Endometrium (tissue), 2 donors: Measurements from ENCODE around the gene RHBDD1.

Source experiments
- FAIRE-seq: peaks from 2 replicates; lab custom pipeline; 2012; peaks lifted over from hg19 to GRCh38; lab: Jason Lieb, UNC
- donor health status: control.
- donor health status: control.

RHBDD1 gene

GRCh38 chr2:226916669-226917068 is 80.8 kb downstream of the RHBDD1 start:
- no peak for FAIRE-seq

DNA sequence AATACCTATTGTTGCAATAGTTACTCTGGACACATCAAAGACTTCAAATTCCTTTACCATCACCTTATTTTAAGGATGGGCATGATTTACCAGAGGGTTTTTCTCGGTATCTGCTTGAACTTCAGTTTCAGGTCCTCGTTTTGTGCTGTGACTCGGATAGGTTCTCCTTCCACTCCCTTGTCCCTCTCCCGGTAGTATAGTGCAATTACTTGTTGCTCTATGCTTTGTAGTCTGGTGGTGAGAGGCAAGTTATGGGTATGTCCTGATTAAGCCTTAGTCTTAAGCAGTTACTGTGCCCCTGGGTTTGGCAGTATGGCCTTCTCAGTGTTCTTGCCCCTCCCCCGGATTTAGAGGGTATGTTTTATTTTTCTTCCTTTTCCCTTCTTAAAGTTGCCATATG is 96.6 kb downstream of the RHBDD1 start:
- no peak for FAIRE-seq

DNA sequence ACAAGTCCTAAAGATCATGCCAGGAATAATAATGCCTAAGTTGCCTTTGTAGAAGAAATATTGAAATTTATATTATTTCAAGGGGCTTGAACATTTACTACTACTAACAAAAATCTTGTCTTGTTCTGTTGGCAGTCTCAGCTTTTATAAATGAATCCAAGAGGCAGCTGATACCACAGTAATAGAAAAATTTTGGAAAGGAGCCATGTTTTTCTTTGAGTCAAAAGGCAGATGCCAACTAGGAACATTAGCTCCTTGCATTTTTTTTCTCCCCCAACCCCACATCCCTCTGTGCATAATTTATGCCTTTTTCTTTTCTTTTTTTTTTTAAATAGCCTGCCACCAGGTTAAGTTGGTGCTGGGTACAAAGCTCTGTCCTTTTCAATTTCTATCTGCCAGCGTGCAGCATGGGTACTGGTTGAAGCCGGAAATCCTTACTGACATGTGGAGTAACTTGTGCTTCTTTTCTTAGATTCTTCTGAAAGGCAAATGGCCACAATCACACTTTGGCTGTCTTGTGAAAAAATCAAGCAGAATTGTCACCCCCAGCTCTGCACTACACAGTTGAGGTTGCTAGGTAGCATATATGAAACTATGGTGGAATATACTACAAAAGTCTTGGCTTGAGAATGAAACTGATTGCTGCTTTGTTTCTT is 98.8 kb downstream of the RHBDD1 start:
- FAIRE-seq, result no peak

DNA sequence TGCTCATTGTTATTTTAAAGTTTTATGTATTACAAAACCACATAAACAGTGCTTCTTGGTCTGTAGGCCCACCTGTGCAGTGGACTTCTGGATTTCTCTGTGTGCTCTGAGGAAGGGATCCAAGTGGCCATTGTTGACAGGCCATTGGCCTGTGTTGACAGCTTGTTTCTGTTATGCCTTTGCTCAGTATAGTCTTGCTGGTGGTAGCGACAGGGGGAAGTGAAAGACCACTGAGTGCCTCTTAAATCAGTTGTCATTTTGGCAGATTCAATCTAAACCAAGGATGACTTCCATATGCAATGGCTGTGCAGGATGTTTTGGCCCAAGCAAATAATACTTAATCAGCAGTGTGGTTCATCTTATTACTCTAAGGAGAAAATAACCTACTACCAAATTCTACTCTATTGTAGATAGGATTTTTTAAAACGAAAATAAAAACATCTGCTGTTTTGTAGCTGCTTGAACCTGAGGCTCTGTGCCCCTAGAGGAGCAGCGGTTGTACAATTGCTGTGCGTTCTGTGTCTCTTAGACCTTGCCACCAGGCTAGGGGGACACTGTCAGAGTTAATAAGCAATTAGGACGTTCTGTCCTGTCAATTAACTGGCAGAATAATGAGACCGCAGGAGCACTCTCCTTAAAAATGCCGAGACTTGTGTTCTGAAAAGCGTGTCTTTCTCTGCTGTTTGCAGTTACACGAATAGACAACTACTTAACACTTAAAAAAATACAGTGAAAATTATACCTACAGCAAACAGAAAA is 108.2 kb downstream of the RHBDD1 start:
- no peak for FAIRE-seq

- FAIRE-seq, result no peak
These were observed 117.4 kb downstream of the RHBDD1 start for GRCh38 chr2:226953206-226953605.

DNA sequence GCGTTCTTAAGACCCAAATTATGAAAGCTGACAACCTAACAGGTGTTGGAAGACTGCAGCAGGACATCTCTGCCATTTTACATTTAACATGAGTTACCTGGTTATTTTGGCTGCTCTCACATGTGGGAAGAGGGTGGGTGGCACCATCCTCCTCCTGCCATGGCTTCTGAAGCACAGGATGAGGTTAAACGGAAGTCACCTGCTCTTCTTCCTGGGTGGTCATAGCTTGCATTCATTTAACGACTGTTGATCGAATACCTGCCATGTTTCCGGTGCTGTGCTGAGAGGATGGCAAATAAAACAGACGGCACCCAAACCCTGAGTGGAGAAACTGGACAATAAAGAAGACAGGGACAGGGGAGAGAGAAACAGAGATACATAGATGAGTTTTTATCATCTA is 118.0 kb downstream of the RHBDD1 start:
- FAIRE-seq, result no peak

GRCh38 chr2:226956659-226957058 is 120.8 kb downstream of the RHBDD1 start:
- FAIRE-seq, result no peak

DNA sequence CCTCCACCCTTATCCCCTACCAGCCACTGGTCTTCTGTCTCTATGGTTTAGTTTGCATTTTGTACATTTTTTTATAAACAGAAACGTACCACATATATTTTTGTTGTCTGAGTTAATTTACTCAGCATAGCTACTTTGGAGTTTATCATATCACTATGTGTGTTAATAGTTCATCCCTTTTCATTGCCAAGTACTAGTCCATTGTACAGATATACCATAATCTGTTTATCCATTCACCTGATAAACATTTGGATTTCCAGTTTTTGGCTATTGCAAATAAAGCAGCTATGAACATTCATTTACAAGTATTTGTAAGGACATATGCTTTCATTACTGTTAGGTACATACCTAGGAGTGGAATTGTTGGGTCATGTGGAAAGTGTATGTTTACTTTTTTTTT is 123.6 kb downstream of the RHBDD1 start:
- FAIRE-seq, result no peak

DNA sequence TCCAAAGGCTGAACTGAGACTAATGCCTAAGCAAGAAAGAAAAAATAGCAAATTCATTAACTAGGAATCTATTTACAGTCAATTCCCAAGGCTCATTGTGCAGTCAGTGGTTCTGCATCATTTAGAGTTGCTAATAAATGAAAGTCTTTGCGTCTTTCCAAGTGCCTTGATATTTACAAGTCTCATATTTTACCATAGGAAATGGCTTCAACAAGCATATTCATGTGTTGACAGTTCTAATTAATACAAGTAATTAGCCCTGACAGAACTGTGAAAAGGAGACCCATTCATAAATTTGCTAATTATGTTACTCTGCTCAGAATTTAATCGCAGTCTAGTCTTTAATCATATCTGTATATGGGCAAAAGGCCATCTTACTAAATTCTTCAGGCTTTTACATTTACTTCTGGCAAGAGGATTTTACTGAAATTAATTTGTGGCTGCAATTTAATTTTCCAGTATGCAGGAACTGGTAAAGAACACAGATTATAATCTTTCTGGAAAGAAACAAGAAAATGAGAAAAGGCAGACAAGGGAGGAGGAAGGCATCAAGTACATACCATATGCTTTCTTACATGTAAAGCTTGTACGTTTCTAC is 126.4 kb downstream of the RHBDD1 start:
- no peak for FAIRE-seq

DNA sequence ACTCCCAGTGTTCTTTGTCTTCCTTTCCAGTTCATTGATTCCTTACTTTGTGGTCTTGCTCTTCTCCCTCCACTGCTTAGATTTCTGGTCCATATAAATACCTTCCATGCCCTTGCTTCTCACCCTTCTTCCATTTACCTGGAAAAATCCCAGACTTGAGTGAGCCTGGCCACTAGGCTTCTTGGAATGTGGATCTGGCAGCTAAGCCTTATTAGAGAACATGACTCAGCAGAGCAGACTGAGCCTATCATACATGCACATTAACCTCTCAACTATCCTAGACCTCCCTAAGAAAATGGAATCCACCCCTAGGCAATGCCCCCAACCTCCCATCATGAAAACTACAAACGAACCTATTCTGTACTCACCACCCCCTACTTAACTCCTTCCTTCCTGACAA is 127.7 kb downstream of the RHBDD1 start:
- no peak for FAIRE-seq

DNA sequence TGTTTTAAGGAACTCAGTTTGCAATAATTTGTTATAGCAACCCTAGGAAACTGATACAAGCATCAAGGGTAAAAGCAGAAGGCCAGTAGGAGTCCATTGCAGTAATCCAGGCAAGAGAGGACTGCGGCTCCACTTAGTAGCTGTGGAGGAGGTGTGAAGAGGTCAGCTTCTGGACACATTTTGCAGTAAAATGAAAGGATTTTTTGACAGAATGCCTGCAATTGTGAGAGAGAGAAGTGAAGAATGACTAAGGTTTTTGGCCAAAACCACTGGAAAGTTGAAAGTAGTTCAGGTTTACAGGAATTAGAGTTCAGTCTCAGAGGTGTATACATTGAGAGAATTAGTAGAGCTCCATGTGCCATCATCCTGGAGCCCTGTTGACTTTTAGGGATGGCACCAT is 129.5 kb downstream of the RHBDD1 start:
- no peak for FAIRE-seq

DNA sequence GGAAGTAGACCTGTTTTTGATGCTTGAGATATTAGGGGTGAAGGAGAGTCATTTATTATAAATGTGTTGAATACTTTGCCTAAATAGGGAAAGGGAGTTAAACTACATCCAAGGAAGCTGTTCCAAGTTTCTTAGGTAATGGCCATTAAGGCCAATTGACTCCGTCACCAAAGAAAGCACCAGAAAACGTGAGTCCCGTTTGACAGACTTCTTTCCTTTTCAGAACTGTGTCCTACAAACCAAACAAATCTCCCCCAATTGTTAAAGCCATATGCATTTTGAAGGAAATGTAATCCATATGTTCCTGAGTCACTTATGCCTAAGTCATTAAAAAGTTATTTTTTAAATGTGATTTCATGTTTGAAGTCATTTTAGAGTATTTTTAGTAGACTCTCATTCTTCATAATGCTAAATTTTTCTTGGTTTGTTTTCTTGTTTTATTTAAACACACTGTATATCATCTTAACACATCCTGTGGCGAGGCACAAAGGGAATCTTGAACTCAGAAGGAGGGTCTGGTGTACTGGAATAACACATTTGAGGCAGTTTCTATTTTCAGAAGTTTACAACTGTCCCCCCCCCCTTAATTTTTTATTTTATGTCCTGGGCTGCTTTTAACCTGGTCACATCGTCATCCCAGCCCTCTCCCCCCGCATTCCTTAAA is 133.7 kb downstream of the RHBDD1 start:
- peak; percentile 70 for FAIRE-seq

GRCh38 chr2:226970362-226970761 is 134.5 kb downstream of the RHBDD1 start:
- no peak for FAIRE-seq

GRCh38 chr2:226971084-226971483 is 135.2 kb downstream of the RHBDD1 start:
- FAIRE-seq, result no peak

- no peak for FAIRE-seq
These were observed 135.9 kb downstream of the RHBDD1 start for GRCh38 chr2:226971770-226972169.

GRCh38 chr2:226973816-226974215 is 138.0 kb downstream of the RHBDD1 start:
- FAIRE-seq, result no peak

- peak; percentile 58 for FAIRE-seq
These were observed 141.9 kb downstream of the RHBDD1 start for GRCh38 chr2:226977775-226978190.

- no peak for FAIRE-seq
These were observed 142.4 kb downstream of the RHBDD1 start for GRCh38 chr2:226978300-226978699.

DNA sequence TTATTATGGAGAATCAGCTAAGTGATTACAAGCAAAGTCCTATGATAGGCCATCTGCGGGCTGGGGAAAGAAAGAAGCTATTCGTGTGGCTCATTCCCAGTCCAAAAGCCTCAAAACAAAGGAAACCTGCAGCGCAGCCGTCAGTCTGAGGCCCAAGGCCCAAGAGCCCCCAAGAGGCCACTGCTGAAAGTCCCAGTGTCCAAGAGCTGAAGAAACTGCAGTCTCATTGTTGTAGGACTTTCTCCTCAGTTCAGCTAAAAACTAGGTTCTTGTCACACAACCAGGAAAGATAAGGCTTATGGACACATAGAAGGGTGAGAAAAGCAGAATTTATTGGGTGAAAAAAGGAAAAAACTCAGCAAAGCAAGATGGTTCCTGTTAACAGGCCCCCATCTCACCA is 143.2 kb downstream of the RHBDD1 start:
- no peak for FAIRE-seq

GRCh38 chr2:226981791-226982326 is 146.0 kb downstream of the RHBDD1 start:
- FAIRE-seq, result no peak

DNA sequence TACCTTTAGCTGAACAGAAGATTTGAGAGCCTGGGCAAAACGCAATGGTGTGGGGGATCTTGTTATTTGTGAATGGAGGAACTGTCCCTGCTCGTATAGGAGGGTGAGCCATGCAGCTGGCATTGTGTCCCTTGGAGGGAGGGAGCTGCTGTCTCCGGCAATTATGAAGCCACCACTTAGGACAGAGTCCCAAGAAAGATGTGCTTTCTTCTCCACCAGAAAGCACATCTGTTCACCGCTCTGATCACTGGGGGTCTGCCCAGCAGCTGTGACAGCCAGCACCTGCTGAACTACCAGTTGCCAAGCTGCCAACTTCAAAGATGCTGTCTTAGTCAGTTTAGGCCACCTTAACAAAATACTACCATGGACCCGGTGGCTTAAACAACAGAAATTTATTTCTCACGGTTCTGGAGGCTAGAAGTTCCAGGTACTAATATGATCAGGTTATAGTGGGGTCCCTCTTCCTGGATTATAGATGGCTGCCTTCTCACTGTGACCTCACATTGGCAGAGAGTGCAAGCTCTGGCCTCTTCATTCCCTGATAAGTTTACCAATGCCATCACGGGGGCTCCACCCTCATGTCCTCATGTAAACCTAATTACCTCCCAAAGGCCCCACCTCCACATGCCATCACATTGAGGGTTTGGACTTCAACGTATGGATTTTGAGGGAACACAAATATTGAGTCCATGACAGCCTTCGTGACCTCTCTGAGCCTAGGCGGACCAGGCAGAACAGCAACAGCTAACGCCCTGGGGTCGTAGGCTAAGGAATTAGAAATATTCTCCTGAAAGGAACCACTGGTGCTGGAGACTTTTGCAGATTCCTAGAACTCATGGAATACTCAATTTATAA is 148.3 kb downstream of the RHBDD1 start:
- no peak for FAIRE-seq
